HepG2 (cell line): ENCODE data around the gene SLC25A5. TPM values are rescaled to one million over a fixed set of nuclear protein-coding genes. Genes with fewer than 3 reads are reported as not detected.

Source experiments
- ATAC-seq: fragments of 200-7000 bp; cut with Tn5 transposase; 3 replicates; pipeline ENCODE4 v1.9.1; 2020; ENCODE audit warnings: mild to moderate bottlenecking, moderate library complexity
- BruUV-seq: library from RNA; stranded (reverse); fragments of 400-500 nt; replicated peaks from 2 replicates; lab custom pipeline; 2021; lab: Mats Ljungman, UMichigan
- CTCF ChIA-PET: fragments of 300-600 bp; formaldehyde crosslinking; extraction: SDS; loops from one replicate; lab custom pipeline; 2021; ENCODE audit warnings: low total read pairs, inconsistent platforms, low intra/inter-chr PET ratio; lab: Yijun Ruan, JAX
- POLR2A ChIA-PET: fragments of 350-600 bp; sonication (Branson Sonifier 250); formaldehyde crosslinking; loops from one replicate; lab custom pipeline; 2020; ENCODE audit warnings: antibody characterized with exemption, inconsistent platforms; lab: Yijun Ruan, JAX
- DNase-seq: peaks from one replicate; pipeline ENCODE4 v3.0.0-alpha.2; 2015; ENCODE audit warnings: low spot score
- FAIRE-seq: peaks from 3 replicates; lab custom pipeline; 2011; peaks lifted over from hg19 to GRCh38; lab: Jason Lieb, UNC
- H2AFZ ChIP-seq: one replicate; pipeline ENCODE4 v1.6.1; 2011; ENCODE audit warnings: low read length, inconsistent platforms
- H3K27ac ChIP-seq: fragments of 300-600 bp; 3 replicates; pipeline ENCODE4 v1.8.0; 2011; ENCODE audit warnings: mixed run types, mild to moderate bottlenecking, mixed read lengths, low read length, inconsistent platforms; ENCODE audit not compliant: insufficient read depth; ENCODE audit errors: extremely low read length
- H3K27me3 ChIP-seq, 2 experiments: fragments of 200-600 bp in 1 of 2; 2 replicates in 1 of 2; 3 replicates in 1 of 2; pipeline versions ENCODE4 v1.6.0 to v1.8.0; 2011; ENCODE audit warnings: low read length in 2 of 2, mild to moderate bottlenecking in 2 of 2, moderate library complexity in 2 of 2, inconsistent platforms in 1 of 2; ENCODE audit not compliant: insufficient read depth in 2 of 2, control insufficient read depth in 1 of 2
- H3K36me3 ChIP-seq, 2 experiments: fragments of 200-600 bp in 1 of 2; replicated peaks in 1 of 2; 2 replicates in 1 of 2; 3 replicates in 1 of 2; pipeline versions ENCODE4 v1.5.1 to v1.8.0; 2011; ENCODE audit warnings: low read length in 2 of 2, inconsistent platforms in 1 of 2; ENCODE audit not compliant: insufficient read depth in 2 of 2, control insufficient read depth in 1 of 2
- H3K4me1 ChIP-seq: 2 replicates; pipeline ENCODE4 v1.5.1; 2012; ENCODE audit warnings: low read length, inconsistent platforms; ENCODE audit not compliant: insufficient read depth
- H3K4me2 ChIP-seq: 2 replicates; pipeline ENCODE4 v1.6.0; 2011; ENCODE audit warnings: low read depth, low read length, inconsistent platforms
- H3K4me3 ChIP-seq, 3 experiments: fragments of 200-600 bp in 1 of 3; sonication (generic), shearing (Covaris generic) in 1 of 3; replicated peaks in 1 of 3; 2 replicates each; pipeline ENCODE4 v1.5.1; 2011 to 2016; ENCODE audit warnings: low read length in 3 of 3, inconsistent platforms in 2 of 3, low read depth in 2 of 3, mild to moderate bottlenecking in 2 of 3, control low read depth in 1 of 3, mixed read lengths in 1 of 3; ENCODE audit not compliant: insufficient read depth in 1 of 3
- H3K79me2 ChIP-seq: one replicate; pipeline ENCODE4 v1.6.1; 2011; ENCODE audit warnings: low read length, inconsistent platforms; ENCODE audit not compliant: insufficient read depth
- H3K9ac ChIP-seq: 2 replicates; pipeline ENCODE4 v1.6.0; 2011; ENCODE audit warnings: mild to moderate bottlenecking, low read depth, low read length, inconsistent platforms; ENCODE audit not compliant: insufficient read depth
- H3K9me3 ChIP-seq: 2 replicates; pipeline ENCODE4 v1.5.1; 2012; ENCODE audit warnings: mild to moderate bottlenecking, low read length
- H4K20me1 ChIP-seq: 2 replicates; pipeline ENCODE4 v1.6.0; 2011; ENCODE audit warnings: inconsistent platforms, mild to moderate bottlenecking, low read length, moderate library complexity; ENCODE audit not compliant: insufficient read depth
- ARID4A ChIP-seq: sonication (generic); formaldehyde crosslinking; IDR thresholded peaks from 2 replicates; pipeline ENCODE4 v1.5.0; 2020; ENCODE audit warnings: mild to moderate bottlenecking, missing genetic modification reagents, borderline replicate concordance
- HHEX ChIP-seq: IDR thresholded peaks from 2 replicates; pipeline ENCODE4 v1.6.1; 2016; ENCODE audit warnings: control low read depth
- MAX ChIP-seq: IDR thresholded peaks from 2 replicates; pipeline ENCODE4 v1.6.1; 2012; ENCODE audit warnings: inconsistent platforms
- MTF2 ChIP-seq: sonication (generic); formaldehyde crosslinking; IDR thresholded peaks from 2 replicates; pipeline ENCODE4 v1.5.0; 2020; ENCODE audit warnings: missing genetic modification reagents, borderline replicate concordance
- MYC ChIP-seq: sonication (generic); formaldehyde crosslinking; IDR thresholded peaks from 2 replicates; pipeline ENCODE4 v1.9.0; 2021; ENCODE audit warnings: missing genetic modification reagents, borderline replicate concordance
- SYNCRIP ChIP-seq: fragments of 200-400 bp; formaldehyde crosslinking; IDR thresholded peaks from 2 replicates; pipeline ENCODE4 v1.6.1; 2018; ENCODE audit warnings: mild to moderate bottlenecking, low read depth, low read length; ENCODE audit not compliant: insufficient read depth
- ZNF598 ChIP-seq: sonication (generic); formaldehyde crosslinking; IDR thresholded peaks from 2 replicates; pipeline ENCODE4 v1.5.1; 2020; ENCODE audit warnings: mild to moderate bottlenecking, missing genetic modification reagents, borderline replicate concordance
- ZNF687 ChIP-seq: sonication (generic); formaldehyde crosslinking; IDR thresholded peaks from 2 replicates; pipeline ENCODE4 v1.5.1; 2020; ENCODE audit warnings: mild to moderate bottlenecking, missing genetic modification reagents, moderate library complexity
- ZNF784 ChIP-seq: sonication (generic); formaldehyde crosslinking; IDR thresholded peaks from 2 replicates; pipeline ENCODE4 v1.5.1; 2020; ENCODE audit warnings: missing genetic modification reagents, mild to moderate bottlenecking, borderline replicate concordance
- WGBS: methylation state at CpG from one replicate; pipeline ENCODE4 v1.1.6; 2017; ENCODE audit warnings: low lambda C conversion rate; 5-methylcytosine and 5-hydroxymethylcytosine counted together
- in situ Hi-C: cut with HindIII; loops from 2 replicates; pipeline ENCODE4 v1.10.0; 2017; ENCODE audit warnings: low pct_unique_long_range_greater_than_20kb; ENCODE audit not compliant: extremely low pct_ligation_motif_present
- intact Hi-C: fragments of 100-400 bp; cut with micrococcal nuclease; formaldehyde crosslinking; loops from one replicate; pipeline ENCODE4 v1.10.0; 2022; ENCODE audit not compliant: unreplicated experiment
- polyA plus RNA-seq, 8 experiments: library from polyadenylated mRNA; depleted of rRNA in 3 of 8; stranded (reverse) in 7 of 8; unstranded in 1 of 8; fragments of >200 nt; fragmentation: Illumina TruSeq in 4 of 8; extraction: Trizol in 4 of 8; gene quantifications; 2 replicates each; pipeline versions ENCODE4 v1.2.1 to v1.2.3, GENCODE V29; 2011 to 2016; ENCODE audit warnings: low read depth in 4 of 8, missing spikeins in 1 of 8, mixed read lengths in 1 of 8; ENCODE audit not compliant: insufficient read depth in 1 of 8
- total RNA-seq, 5 experiments: library from RNA; depleted of rRNA; stranded (reverse); fragments of >200 nt; fragmentation: Illumina TruSeq; extraction: Trizol; gene quantifications; 2 replicates each; pipeline ENCODE4 v1.2.3, GENCODE V29; 2016; ENCODE audit warnings: low read depth in 1 of 5

The SLC25A5 gene
- total and polyA plus RNA-seq, 2 of the 13 experiments (the other 11 are each of a cell fraction or from before 2014, with no cell fraction given), result 300 to 402 TPM

GRCh38 chrX:119502727-119503483, 34.7 kb downstream of the SLC25A5 start (continued):
- TF ChIP-seq ZNF687 (CRISPR knock-in tag), result peak; percentile 80
- TF ChIP-seq ZNF598 (CRISPR knock-in tag), result no peak

- ChIA-PET POLR2A (interaction anchor here (1.0 to 2.0 kb wide), 7 partner anchors 9 to 190 kb away, joined by 3 to 7 read pairs (median 4); partner anchors contain the start of genes SEPTIN6 and SLC25A5), CTCF (no interaction called here)
- DNase-seq (peak; percentile 22), FAIRE-seq (peak; percentile 49), ATAC-seq (peak; percentile 62)
- Histone ChIP-seq H3K4me3 (peak overlapping the region in 1 of 3 experiments; percentile 48; a peak in 3 of 6 replicates), H2AFZ (peak overlapping the region; percentile 15), H3K27me3 (no peaks in the 10 kb centered on the region), H3K79me2 (no peaks in the 10 kb centered on the region), H4K20me1 (no peaks in the 10 kb centered on the region), H3K27ac (peak overlapping the region; percentile 79), H3K4me2 (peak overlapping the region; percentile 79), H3K9me3 (no peaks in the 10 kb centered on the region), H3K4me1 (peaks cover 70% of the 10 kb centered on the region), H3K9ac (peak overlapping the region; percentile 57), H3K36me3 (no peaks in the 10 kb centered on the region)
- in situ Hi-C loops, result loop anchor here (25.0 kb wide), 1 partner anchor 234 kb away; no protein-coding TSS in a partner anchor
- WGBS, result no CpG with 5 or more reads among the region's 2 CpGs
- intact Hi-C loops, result no loop called here
- BruUV-seq, result no TSS peak
- TF ChIP-seq SYNCRIP (no peak), ZNF784 (CRISPR knock-in tag) (no peak), MAX (peak; percentile 27; the same call in 1 of the 2 replicates), MYC (0 out of 2 replicates have a peak, but pooled peaks have one; percentile 5), HHEX (CRISPR knock-in tag) (no peak), ARID4A (CRISPR knock-in tag) (peak; percentile 8; the same call in 1 of the 2 replicates), MTF2 (CRISPR knock-in tag) (no peak)
These were observed 35.2 kb downstream of the SLC25A5 start for GRCh38 chrX:119503484-119503861.
